HL-60/S4 treated with retinoic acid at 250 ng/mL for 4 days and 3 days (cell line): ENCODE measurements around the gene CYB5D1.

Experiments used
- in situ Hi-C: fragments of 300-500 bp; cut with MboI; formaldehyde crosslinking; loops from 2 replicates; pipeline ENCODE4 v1.7.0; 2022; ENCODE audit warnings: low sequenced_read_pairs

CYB5D1 gene

GRCh38 chr17:7833011-7833794 lies 24.6 kb upstream of the CYB5D1 start:
- in situ Hi-C loops = no loop called here

- in situ Hi-C loops = no loop called here
These were observed 23.8 kb upstream of the CYB5D1 start, which contains the start of gene KDM6B for GRCh38 chr17:7833795-7834541. TSS of gene KDM6B (plus strand) at chr17:7834217. CDS start at chr17:7845555, 11,338 bp downstream.

- in situ Hi-C loops = no loop called here
These were observed 23.3 kb upstream of the CYB5D1 start for GRCh38 chr17:7834542-7834956.

GRCh38 chr17:7834957-7835813 lies 22.6 kb upstream of the CYB5D1 start:
- in situ Hi-C loops = no loop called here

GRCh38 chr17:7835814-7836595 lies 21.8 kb upstream of the CYB5D1 start:
- in situ Hi-C loops = no loop called here

GRCh38 chr17:7836596-7837407 lies 21.0 kb upstream of the CYB5D1 start:
- in situ Hi-C loops = no loop called here

- in situ Hi-C loops = no loop called here
These were observed 20.3 kb upstream of the CYB5D1 start for GRCh38 chr17:7837408-7838088.

GRCh38 chr17:7838090-7839075 lies 19.4 kb upstream of the CYB5D1 start:
- in situ Hi-C loops = no loop called here

- in situ Hi-C loops = no loop called here
These were observed 18.5 kb upstream of the CYB5D1 start for GRCh38 chr17:7839190-7839875.

- in situ Hi-C loops = no loop called here
These were observed 17.9 kb upstream of the CYB5D1 start for GRCh38 chr17:7839876-7840261.

- in situ Hi-C loops = no loop called here
These were observed 17.4 kb upstream of the CYB5D1 start for GRCh38 chr17:7840441-7840840.

- in situ Hi-C loops = no loop called here
These were observed 16.9 kb upstream of the CYB5D1 start for GRCh38 chr17:7840875-7841274.

- in situ Hi-C loops = no loop called here
These were observed 16.3 kb upstream of the CYB5D1 start for GRCh38 chr17:7841396-7841914.

GRCh38 chr17:7841915-7842379 lies 15.9 kb upstream of the CYB5D1 start:
- in situ Hi-C loops = no loop called here

GRCh38 chr17:7842380-7843256 lies 15.2 kb upstream of the CYB5D1 start:
- in situ Hi-C loops = no loop called here

GRCh38 chr17:7843257-7843535 lies 14.6 kb upstream of the CYB5D1 start:
- in situ Hi-C loops = no loop called here
